ENCODE data around the gene NELL1. TPM values are rescaled to one million over a fixed set of nuclear protein-coding genes. Genes with fewer than 3 reads are reported as not detected.

Gene NELL1
- polyA plus RNA-seq, 1 of the 3 experiments (the other 2 are of a cell fraction), result not detected

- DNase-seq, result no peak
- H3K36me3 ChIP-seq (replicated peaks in 1 of 2; ENCODE audit: control insufficient read depth in 1 of 2, insufficient read depth in 2 of 2, low read length in 1 of 2), result no peaks in the 10 kb centered on the region
- no peaks in the 10 kb centered on the region for H3K27me3 ChIP-seq (ENCODE audit: insufficient read depth)
- no peaks in the 10 kb centered on the region for H3K79me2 ChIP-seq (ENCODE audit: insufficient read depth)
- no peak overlapping the region for H3K4me3 ChIP-seq (ENCODE audit: low read depth in 2 of 2, low read length in 1 of 2)
- H4K20me1 ChIP-seq (ENCODE audit: insufficient read depth), result no peaks in the 10 kb centered on the region
- POLR2A ChIA-PET, result no interaction called here
- no peak for TF ChIP-seq FOXM1 (IDR thresholded peaks at IDR 0.05; ENCODE audit: low read depth)
- TF ChIP-seq TCF12 (IDR thresholded peaks at IDR 0.05), result no peak
- no peak for TF ChIP-seq NRF1 (IDR thresholded peaks at IDR 0.05; ENCODE audit: low read depth, low read length)
- TF ChIP-seq MXI1 (IDR thresholded peaks at IDR 0.05; ENCODE audit: low read depth, low read length), result no peak
- TF ChIP-seq IRF3 (IDR thresholded peaks at IDR 0.05; ENCODE audit: low read depth, low read length), result no peak
- TF ChIP-seq GATA2 (CRISPR knock-in tag; IDR thresholded peaks at IDR 0.05), result no peak
- no peaks in the 10 kb centered on the region for H3K9me2 ChIP-seq
- H3K4me2 ChIP-seq, result no peak overlapping the region
- no peak overlapping the region; a peak in 1 of 4 replicates for H3K27ac ChIP-seq (ENCODE audit: low read depth in 2 of 2, low read length in 1 of 2)
- no peaks in the 10 kb centered on the region for H3F3A ChIP-seq (replicated peaks; ENCODE audit: insufficient read depth)
- CTCF ChIA-PET, result no interaction called here
- no peaks in the 10 kb centered on the region for H3K9me3 ChIP-seq
- peaks cover 0 to 9% of the 10 kb centered on the region in 2 experiments; a peak in 2 of 4 replicates for H3K4me1 ChIP-seq (ENCODE audit: control insufficient read depth in 1 of 2, insufficient read depth in 2 of 2, low read depth in 1 of 2, low read length in 1 of 2)
- WGBS (ENCODE audit: low lambda C conversion rate), result 43% methylated on average over 2 of the region's 2 CpGs
- no peak overlapping the region for H3K9ac ChIP-seq
- H2AFZ ChIP-seq (ENCODE audit: low read depth), result no peak overlapping the region
Measured at GRCh38 chr11:21564095-21564494, 894.7 kb downstream of the NELL1 start.

- Histone ChIP-seq H4K20me1 (ENCODE audit: insufficient read depth) (no peaks in the 10 kb centered on the region), H3K27me3 (ENCODE audit: insufficient read depth) (no peaks in the 10 kb centered on the region), H3K4me3 (ENCODE audit: low read depth in 2 of 2, low read length in 1 of 2) (no peak overlapping the region), H3K4me2 (no peak overlapping the region), H3K79me2 (ENCODE audit: insufficient read depth) (no peaks in the 10 kb centered on the region), H2AFZ (ENCODE audit: low read depth) (no peak overlapping the region), H3K36me3 (replicated peaks in 1 of 2; ENCODE audit: control insufficient read depth in 1 of 2, insufficient read depth in 2 of 2, low read length in 1 of 2) (no peaks in the 10 kb centered on the region), H3K9ac (no peak overlapping the region), H3F3A (replicated peaks; ENCODE audit: insufficient read depth) (no peaks in the 10 kb centered on the region), H3K4me1 (ENCODE audit: control insufficient read depth in 1 of 2, insufficient read depth in 2 of 2, low read depth in 1 of 2, low read length in 1 of 2) (peaks cover 0 to 9% of the 10 kb centered on the region in 2 experiments; a peak in 2 of 4 replicates), H3K9me3 (no peaks in the 10 kb centered on the region), H3K9me2 (no peaks in the 10 kb centered on the region), H3K27ac (ENCODE audit: low read depth in 2 of 2, low read length in 1 of 2) (peak overlapping the region in 1 of 2 experiments; percentile 89; a peak in 2 of 4 replicates)
- WGBS (ENCODE audit: low lambda C conversion rate), result 30% methylated on average over 4 of the region's 4 CpGs
- POLR2A ChIA-PET, result no interaction called here
- TF ChIP-seq SIN3A (IDR thresholded peaks at IDR 0.05; ENCODE audit: borderline replicate concordance, low read depth, low read length) (no peak), MXI1 (IDR thresholded peaks at IDR 0.05; ENCODE audit: low read depth, low read length) (no peak), RAD21 (IDR thresholded peaks at IDR 0.05; ENCODE audit: low read length) (no peak), FOXJ3 (CRISPR knock-in tag; IDR thresholded peaks at IDR 0.05) (no peak), GABPA (IDR thresholded peaks at IDR 0.05; ENCODE audit: low read depth) (no peak), REST (IDR thresholded peaks at IDR 0.05; ENCODE audit: low read depth, low read length) (no peak), ELF1 (IDR thresholded peaks at IDR 0.05) (no peak), YY1 (IDR thresholded peaks at IDR 0.05; ENCODE audit: low read depth) (no peak), TEAD4 (IDR thresholded peaks at IDR 0.05; ENCODE audit: borderline replicate concordance, insufficient read depth) (no peak), RXRA (IDR thresholded peaks at IDR 0.05; ENCODE audit: borderline replicate concordance, low read depth) (no peak), JUND (IDR thresholded peaks at IDR 0.05) (no peak), MEF2A (IDR thresholded peaks at IDR 0.05; ENCODE audit: borderline replicate concordance, low read depth) (no peak), USF1 (IDR thresholded peaks at IDR 0.05; ENCODE audit: borderline replicate concordance, low read depth) (no peak), MAX (IDR thresholded peaks at IDR 0.05; ENCODE audit: low read depth) (no peak), USF2 (IDR thresholded peaks at IDR 0.05; ENCODE audit: borderline replicate concordance, low read depth, low read length) (no peak), NFIC (IDR thresholded peaks at IDR 0.05; ENCODE audit: borderline replicate concordance) (no peak), GATA2 (CRISPR knock-in tag; IDR thresholded peaks at IDR 0.05) (no peak)
- CTCF ChIA-PET, result interaction anchor here (1.5 kb wide), 1 partner anchor 893 kb away, joined by 3 read pairs; no protein-coding TSS in a partner anchor
- DNase-seq, result no peak
Measured at GRCh38 chr11:21564833-21565682, 895.7 kb downstream of the NELL1 start.
